GM23338 (cell line): ENCODE data around the gene GDPD5. TPM values are rescaled to one million over a fixed set of nuclear protein-coding genes. Genes with fewer than 3 reads are reported as not detected.
A peak's percentile ranks its signal among the peaks of the same experiment; 100 is the strongest.

Experiments used
- ATAC-seq: fragments of 200-7000 bp; cut with Tn5 transposase; 3 replicates; pipeline ENCODE4 v1.9.1; 2020
- DNase-seq: peaks from one replicate; pipeline ENCODE4 v3.0.0-alpha.2; 2015; ENCODE audit warnings: low spot score
- H2AFZ ChIP-seq: fragments of 200-600 bp; sonication (generic); 2 replicates; pipeline ENCODE4 v1.8.0; 2016; ENCODE audit warnings: antibody characterized with exemption, mild to moderate bottlenecking, moderate library complexity
- H3F3A ChIP-seq: fragments of 200-600 bp; sonication (generic); replicated peaks from 2 replicates; pipeline ENCODE4 v1.8.0; 2017; ENCODE audit warnings: antibody characterized with exemption, mixed run types, low read depth
- H3K27ac ChIP-seq: fragments of 200-600 bp; sonication (generic); 2 replicates; pipeline ENCODE4 v1.6.1; 2016; ENCODE audit warnings: low read depth
- H3K27me3 ChIP-seq: fragments of 200-600 bp; sonication (generic); 2 replicates; pipeline ENCODE4 v1.8.0; 2016; ENCODE audit warnings: mild to moderate bottlenecking, mixed run types, moderate library complexity; ENCODE audit not compliant: insufficient read depth
- H3K36me3 ChIP-seq: fragments of 200-600 bp; sonication (generic); 2 replicates; pipeline ENCODE4 v1.8.0; 2016; ENCODE audit warnings: mild to moderate bottlenecking; ENCODE audit not compliant: insufficient read depth
- H3K4me1 ChIP-seq: fragments of 200-600 bp; sonication (generic); 2 replicates; pipeline ENCODE4 v1.8.0; 2016; ENCODE audit warnings: mild to moderate bottlenecking, moderate library complexity; ENCODE audit not compliant: insufficient read depth
- H3K4me2 ChIP-seq: fragments of 200-600 bp; sonication (generic); 2 replicates; pipeline ENCODE4 v1.7.1; 2017; ENCODE audit warnings: mixed run types
- H3K4me3 ChIP-seq: fragments of 200-600 bp; sonication (generic); 2 replicates; pipeline ENCODE4 v1.6.1; 2016; ENCODE audit warnings: mixed run types
- H3K79me2 ChIP-seq: fragments of 200-600 bp; sonication (generic); replicated peaks from 2 replicates; pipeline ENCODE4 v1.8.0; 2017; ENCODE audit warnings: mild to moderate bottlenecking; ENCODE audit not compliant: insufficient read depth
- H3K9me2 ChIP-seq: fragments of 200-600 bp; sonication (generic); 2 replicates; pipeline ENCODE4 v1.8.0; 2017; ENCODE audit not compliant: insufficient read depth
- H4K20me1 ChIP-seq: fragments of 200-600 bp; sonication (generic); replicated peaks from 2 replicates; pipeline ENCODE4 v1.8.0; 2017; ENCODE audit warnings: mild to moderate bottlenecking; ENCODE audit not compliant: insufficient read depth
- H3K27ac Mint-ChIP-seq: 2 replicates; pipeline ENCODE4 v1.8.0; 2020; ENCODE audit warnings: inconsistent platforms, mild to moderate bottlenecking, moderate library complexity, mixed read lengths
- H3K27me3 Mint-ChIP-seq: 3 replicates; pipeline ENCODE4 v1.8.0; 2022; ENCODE audit warnings: low read depth, mild to moderate bottlenecking, moderate library complexity, mixed read lengths, inconsistent platforms; ENCODE audit not compliant: insufficient read depth, poor library complexity
- H3K36me3 Mint-ChIP-seq: 3 replicates; pipeline ENCODE4 v1.8.0; 2021; ENCODE audit warnings: low read depth, mild to moderate bottlenecking, inconsistent platforms, moderate library complexity, mixed read lengths
- H3K4me1 Mint-ChIP-seq: 3 replicates; pipeline ENCODE4 v1.8.0; 2020; ENCODE audit warnings: mild to moderate bottlenecking, inconsistent platforms, mixed read lengths
- H3K4me3 Mint-ChIP-seq: 3 replicates; pipeline ENCODE4 v1.8.0; 2021; ENCODE audit warnings: moderate library complexity, mild to moderate bottlenecking, inconsistent platforms, mixed read lengths
- H3K9me3 Mint-ChIP-seq: 3 replicates; pipeline ENCODE4 v1.8.0; 2020; ENCODE audit warnings: moderate library complexity, mild to moderate bottlenecking, inconsistent platforms, mixed read lengths
- CREB1 ChIP-seq: fragments of 250-450 bp; sonication (Bioruptor Pico); IDR thresholded peaks from 2 replicates; pipeline ENCODE4 v1.5.0; 2020; ENCODE audit warnings: low read depth, mild to moderate bottlenecking, moderate library complexity
- EZH2phosphoT487 ChIP-seq: fragments of 200-600 bp; sonication (generic); IDR thresholded peaks from one replicate; pipeline ENCODE4 v1.8.1; 2018; ENCODE audit warnings: antibody characterized with exemption; ENCODE audit not compliant: unreplicated experiment
- NANOG ChIP-seq: IDR thresholded peaks from 2 replicates; pipeline ENCODE4 v1.6.1; 2016; ENCODE audit warnings: antibody characterized with exemption, borderline replicate concordance
- POLR2AphosphoS5 ChIP-seq: IDR thresholded peaks from 2 replicates; pipeline ENCODE4 v1.6.1; 2016; ENCODE audit warnings: antibody characterized with exemption, low read depth
- REST ChIP-seq: IDR thresholded peaks from one replicate; pipeline ENCODE4 v1.6.1; 2018; ENCODE audit warnings: antibody characterized with exemption; ENCODE audit not compliant: unreplicated experiment
- ZNF331 ChIP-seq: fragments of 250-450 bp; sonication (Bioruptor Pico); IDR thresholded peaks from 2 replicates; pipeline ENCODE4 v1.5.0; 2020; ENCODE audit warnings: low read depth, mild to moderate bottlenecking, moderate library complexity
- ZNF462 ChIP-seq: fragments of 250-450 bp; sonication (Bioruptor Pico); IDR thresholded peaks from 2 replicates; pipeline ENCODE4 v1.5.0; 2020; ENCODE audit warnings: mild to moderate bottlenecking, moderate library complexity
- polyA plus RNA-seq: library from polyadenylated mRNA; unstranded; fragments of >200 nt; fragmentation: Nextera tagmentation; extraction: Ambion mirVana; gene quantifications from 2 replicates; pipeline ENCODE4 v1.2.1, GENCODE V29; 2016
- total RNA-seq: library from RNA; depleted of rRNA; stranded (reverse); fragments of >200 nt; shearing (Covaris generic); gene quantifications from 2 replicates; pipeline ENCODE4 v1.2.3, GENCODE V29; 2014

GDPD5 gene
- total and polyA plus RNA-seq, 2 experiments from 2014 or later, result 1.6 to 4.9 TPM

- TF ChIP-seq NANOG (0 out of 2 replicates have a peak, but pooled peaks have one; percentile 37), ZNF462 (CRISPR knock-in tag) (no peak)
Observed at GRCh38 chr11:75399344-75400145, 126.2 kb downstream of the GDPD5 start, which contains the start of gene RPS3 (continued).

GRCh38 chr11:75398906-75399305, 126.8 kb downstream of the GDPD5 start:
- peaks cover 34% of the 10 kb centered on the region for H3K36me3 ChIP-seq
- H3K4me3 Mint-ChIP-seq, result peak overlapping the region; percentile 98
- H3F3A ChIP-seq, result peaks cover 30% of the 10 kb centered on the region
- H3K79me2 ChIP-seq, result peaks cover 46% of the 10 kb centered on the region
- H3K27me3 Mint-ChIP-seq, result peaks cover 8% of the 10 kb centered on the region
- DNase-seq (no peak), ATAC-seq (no peak)
- H3K27me3 ChIP-seq, result no peaks in the 10 kb centered on the region
- H3K27ac Mint-ChIP-seq, result peak overlapping the region; percentile 99
- H3K4me2 ChIP-seq, result no peak overlapping the region
- H3K9me2 ChIP-seq, result no peaks in the 10 kb centered on the region
- peaks cover 47% of the 10 kb centered on the region for H3K36me3 Mint-ChIP-seq
- peaks cover 33% of the 10 kb centered on the region for H3K4me1 Mint-ChIP-seq
- no peaks in the 10 kb centered on the region; the same call in 1 of the 3 replicates for H3K9me3 Mint-ChIP-seq
- no peak overlapping the region for H3K27ac ChIP-seq
- no peak overlapping the region for H3K4me3 ChIP-seq
- peak overlapping the region; percentile 61; the same call in 1 of the 2 replicates for H2AFZ ChIP-seq
- peaks cover 31% of the 10 kb centered on the region for H4K20me1 ChIP-seq
- peaks cover 29% of the 10 kb centered on the region for H3K4me1 ChIP-seq
- TF ChIP-seq POLR2AphosphoS5 (no peak), CREB1 (no peak), REST (no peak), NANOG (no peak), ZNF331 (CRISPR knock-in tag) (no peak), EZH2phosphoT487 (no peak)
